Measurements from ENCODE around the gene CCDC12.

Gene CCDC12

GRCh38 chr3:46955157-46955556 is 21.4 kb downstream of the CCDC12 start:
- no peak for DNase-seq

DNA sequence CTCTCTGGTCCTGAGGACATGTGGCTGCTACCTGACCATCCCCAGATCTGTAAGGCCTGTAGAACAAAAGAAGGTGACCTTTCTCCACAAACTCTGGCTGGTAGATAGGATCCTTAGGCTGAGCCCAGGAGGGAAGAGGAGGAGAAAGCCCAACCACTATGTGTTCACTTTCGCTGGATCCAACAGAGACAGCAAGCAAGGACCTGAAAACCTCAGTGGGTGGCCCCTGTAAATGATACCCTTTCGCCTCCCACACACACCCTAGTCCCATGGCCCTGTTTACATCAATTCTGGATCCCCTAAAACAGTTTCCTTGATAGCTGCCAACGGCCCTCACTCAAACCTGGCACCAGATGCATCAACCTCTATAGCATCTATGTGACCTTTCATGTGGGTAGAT is 22.4 kb downstream of the CCDC12 start:
- no peak for DNase-seq

DNA sequence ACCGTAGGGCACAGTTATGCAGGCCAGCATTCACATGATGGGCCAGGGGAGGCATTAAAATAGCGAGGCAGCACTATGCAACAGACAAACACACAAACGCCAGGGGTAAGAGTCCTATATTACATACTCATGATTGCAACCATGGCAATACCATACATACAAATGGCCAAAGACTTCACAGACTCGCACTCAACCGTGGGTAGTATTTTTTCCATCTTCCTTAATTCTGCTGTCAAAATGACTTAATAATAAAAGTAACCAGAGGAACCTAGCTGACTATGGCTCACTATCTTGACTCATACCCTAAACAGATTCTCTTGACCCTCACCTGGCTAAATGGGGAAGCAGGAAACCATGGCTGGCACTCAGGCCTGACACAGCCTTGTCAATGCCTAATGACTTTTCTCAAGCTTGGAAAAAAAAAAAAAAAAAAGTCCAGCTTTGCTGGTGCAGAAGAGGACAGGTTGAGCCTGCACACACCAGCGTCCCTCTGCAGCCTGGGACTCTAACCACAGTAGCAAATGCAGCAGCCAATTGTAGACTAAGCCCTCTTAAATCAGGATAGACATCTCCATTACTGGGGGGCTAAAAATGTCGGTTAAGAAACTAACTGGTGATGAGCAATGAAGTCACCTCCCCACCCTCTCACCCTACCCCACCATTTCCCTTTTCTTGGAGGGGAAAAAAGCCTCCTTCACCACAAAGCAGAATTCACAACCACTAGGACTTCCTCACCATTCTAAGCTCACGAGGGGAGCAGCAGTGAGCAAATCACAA is 23.1 kb downstream of the CCDC12 start:
- DNase-seq: no peak

DNA sequence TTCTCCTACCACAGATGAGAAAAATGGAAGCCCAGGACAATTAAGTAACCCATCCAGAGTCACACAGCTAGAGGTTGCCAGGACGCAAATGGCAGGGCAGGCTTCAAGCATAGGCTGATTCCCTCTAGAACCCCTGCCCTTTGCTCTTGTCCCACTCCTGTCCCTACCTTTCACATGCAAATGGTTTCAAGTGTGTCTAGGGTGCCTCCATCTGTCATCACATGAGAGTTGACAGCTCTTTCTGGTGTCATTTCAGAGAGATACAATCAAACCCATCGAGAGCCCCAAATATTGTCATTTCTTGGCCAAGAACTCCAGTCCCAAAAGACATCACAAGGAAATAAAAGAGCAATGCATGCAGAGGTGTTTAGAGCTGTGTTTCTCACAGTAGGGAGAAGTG is 23.7 kb downstream of the CCDC12 start:
- DNase-seq: no peak

DNA sequence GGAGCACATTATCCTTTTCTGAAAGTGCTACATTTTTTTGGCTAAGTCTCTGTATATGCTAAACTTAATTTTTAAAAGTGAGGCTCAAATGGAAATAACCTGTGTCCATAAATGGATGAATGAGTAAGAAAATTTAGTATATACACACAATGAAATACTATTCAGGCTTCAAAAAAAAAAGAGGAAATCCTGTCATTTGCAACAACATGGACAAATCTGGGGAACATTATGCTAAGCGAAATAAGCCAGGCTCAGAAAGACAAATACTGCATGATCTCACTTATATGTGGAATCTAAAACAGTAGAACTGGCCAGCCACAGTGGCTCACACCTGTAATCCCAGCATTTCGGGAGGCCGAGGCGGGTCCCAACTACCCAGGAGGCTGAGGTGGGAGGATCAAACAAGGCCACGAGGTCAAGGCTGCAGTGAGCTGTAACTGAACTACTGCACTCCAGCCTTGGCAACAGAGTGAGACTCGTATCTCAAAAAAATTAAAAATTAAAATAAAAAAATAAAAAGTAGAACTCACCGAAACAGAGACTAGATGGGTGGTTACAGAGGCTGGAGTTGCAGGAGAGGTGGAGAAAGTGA is 25.8 kb downstream of the CCDC12 start:
- DNase-seq: no peak

DNA sequence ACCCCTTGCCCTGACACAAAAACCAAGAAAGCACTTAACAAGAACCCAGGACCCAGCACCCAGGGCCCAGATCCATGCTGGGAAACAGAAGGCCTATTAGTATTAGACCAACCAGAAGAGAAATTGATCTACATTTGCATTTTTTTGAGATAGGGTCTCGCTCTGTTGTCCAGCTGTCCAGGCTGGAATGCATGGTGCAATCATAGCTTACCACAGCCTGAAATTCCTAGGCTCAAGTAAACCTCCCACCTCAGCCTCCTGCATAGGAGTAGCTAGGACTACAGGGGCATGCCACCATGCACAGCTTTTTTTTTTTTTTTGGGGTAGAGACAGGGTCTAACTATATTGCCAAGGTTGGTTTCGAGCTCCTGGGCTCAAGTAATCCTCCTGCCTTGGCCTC is 26.4 kb downstream of the CCDC12 start:
- DNase-seq: no peak

GRCh38 chr3:46948830-46949671 is 27.5 kb downstream of the CCDC12 start:
- no peak for DNase-seq

GRCh38 chr3:46947981-46948791 is 28.4 kb downstream of the CCDC12 start:
- DNase-seq: peak; percentile 66

GRCh38 chr3:46947546-46947901 is 29.0 kb downstream of the CCDC12 start:
- no peak for DNase-seq

GRCh38 chr3:46946856-46947545 is 29.5 kb downstream of the CCDC12 start:
- DNase-seq: peak; percentile 69

DNA sequence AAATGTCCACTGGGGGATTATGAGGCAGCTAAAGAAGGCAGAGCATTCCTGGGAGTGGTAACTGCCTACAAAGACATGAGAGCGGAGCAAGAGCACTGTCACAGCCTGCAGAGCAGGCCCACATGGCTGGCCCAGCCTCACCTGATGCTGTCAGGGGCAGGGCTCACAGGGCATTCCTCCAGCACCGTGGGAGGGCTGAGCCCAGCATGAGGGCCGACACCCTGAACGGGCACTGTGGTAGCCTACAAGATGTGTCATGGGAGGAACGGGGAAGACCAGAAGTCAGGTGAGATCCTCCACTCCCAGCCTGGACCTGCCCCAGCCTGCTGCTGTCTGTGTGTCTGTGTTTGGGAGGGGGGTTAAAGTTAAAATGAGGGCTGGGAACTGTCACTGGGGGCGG is 30.1 kb downstream of the CCDC12 start:
- no peak for DNase-seq

DNA sequence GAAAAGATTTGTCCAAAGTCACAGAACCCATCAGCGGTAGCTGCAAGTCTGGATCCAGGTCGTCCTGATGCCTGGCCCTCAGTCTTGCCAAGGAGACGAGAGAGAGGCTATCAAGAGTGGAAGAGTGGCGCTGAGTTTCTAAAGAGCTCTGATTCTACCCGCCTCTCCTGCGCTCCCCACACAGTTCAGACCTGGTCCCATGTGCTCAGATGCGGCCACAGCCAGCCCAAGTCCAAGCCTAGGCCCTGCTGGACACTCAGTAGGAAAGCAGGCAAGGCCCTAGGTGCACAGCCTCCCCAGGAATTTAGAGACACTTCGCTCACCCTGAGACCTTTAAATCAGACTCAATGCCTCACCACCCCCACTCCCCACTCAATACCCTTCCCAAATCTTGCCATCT is 32.4 kb downstream of the CCDC12 start:
- no peak for DNase-seq

DNA sequence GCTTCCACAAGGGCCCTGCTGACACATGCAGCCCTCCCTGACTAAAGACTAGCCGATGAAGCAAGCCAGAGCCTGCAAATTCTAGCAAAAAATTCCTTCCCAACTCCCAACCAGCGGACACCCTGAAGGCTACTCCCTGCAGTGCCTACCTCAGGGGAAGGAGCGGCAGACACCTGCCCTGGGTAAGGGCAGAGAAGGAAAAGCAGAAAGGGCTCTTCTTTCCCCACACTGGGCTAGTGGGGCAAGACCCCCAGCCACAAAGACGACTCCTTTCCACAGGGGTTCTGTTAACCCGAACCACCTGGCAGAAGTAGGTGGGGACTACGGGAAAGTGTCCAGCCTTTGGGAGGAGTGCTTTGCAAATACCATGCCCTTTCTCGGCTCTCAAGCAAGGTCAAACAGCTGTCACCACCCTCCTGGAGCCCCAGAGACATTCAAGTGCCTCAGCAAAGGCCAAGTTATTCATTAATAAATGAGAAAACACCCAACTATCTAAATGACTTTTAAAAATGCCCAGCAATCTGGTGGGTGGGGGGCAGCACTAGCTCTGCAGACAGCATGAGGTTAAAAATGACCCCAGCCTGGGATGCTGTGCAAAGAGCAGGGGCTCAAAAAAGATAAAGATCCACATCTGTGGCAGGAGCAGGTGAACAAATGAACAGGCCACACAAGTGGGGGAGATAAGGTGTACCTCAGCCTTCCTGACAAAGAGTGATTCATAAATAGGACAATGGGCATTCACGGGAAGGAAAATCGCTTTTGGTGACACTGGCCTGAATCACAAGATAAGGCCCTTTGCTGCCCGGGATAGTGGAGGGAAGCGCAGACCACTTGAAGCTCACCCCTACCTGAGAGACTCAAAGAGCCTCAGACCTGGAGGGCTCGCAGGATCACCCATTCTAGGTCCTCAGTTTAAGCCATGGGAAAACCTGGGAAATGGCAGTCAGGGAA is 33.0 kb downstream of the CCDC12 start:
- DNase-seq: no peak

DNA sequence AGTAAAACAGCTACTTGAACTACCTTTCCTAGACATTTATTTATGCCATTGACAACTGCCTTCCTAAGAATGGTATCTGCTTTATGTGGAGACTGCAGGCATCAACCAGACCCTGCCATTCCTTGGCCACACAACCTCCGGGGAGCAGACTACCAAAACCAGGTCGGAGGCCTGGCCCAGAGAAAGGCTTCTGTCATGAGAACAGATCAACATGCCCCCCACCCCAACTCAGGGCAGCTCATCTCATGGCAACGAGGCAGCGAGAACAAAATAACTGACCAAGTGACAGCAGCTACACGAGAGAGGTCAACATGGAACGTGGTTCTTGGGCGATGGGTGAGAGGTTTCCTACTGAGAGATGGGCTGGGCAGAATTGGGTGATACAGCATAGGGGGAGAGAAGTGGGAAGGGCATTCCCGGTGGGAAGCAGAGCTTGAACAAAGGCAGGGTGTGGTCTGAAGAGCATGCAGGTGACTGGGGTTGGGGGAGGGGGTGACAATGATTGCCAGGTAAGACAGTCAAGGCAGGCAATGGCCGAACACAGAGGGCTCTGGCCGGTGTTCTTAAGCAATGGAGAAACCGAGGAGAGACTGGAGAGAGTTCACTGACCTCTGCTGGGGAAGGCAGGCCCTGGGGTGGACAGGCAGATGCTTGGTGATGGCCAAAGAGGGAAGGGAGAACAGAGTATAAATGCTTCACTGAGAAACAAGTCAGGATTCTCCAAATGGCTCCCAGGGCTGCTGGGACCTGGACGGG is 33.9 kb downstream of the CCDC12 start:
- no peak for DNase-seq

DNA sequence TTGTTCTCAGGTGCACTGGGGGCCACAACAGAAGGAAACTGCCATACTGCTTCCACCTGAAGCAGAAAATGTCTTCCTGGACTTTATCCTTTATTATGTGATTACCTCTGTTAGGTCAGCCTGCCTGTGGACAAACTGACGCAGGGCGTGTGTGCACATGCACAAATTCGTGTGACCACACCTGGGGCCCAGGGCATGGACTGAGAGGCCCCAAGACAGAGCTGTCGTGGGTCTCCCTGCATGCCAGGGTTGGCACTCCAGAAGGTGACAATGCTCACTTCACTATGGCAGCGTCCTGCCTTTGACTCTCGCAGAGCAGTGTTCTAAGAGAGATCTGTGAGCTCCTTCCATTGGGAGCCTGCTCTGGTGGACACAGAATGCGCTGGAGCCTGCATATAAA is 34.5 kb downstream of the CCDC12 start:
- no peak for DNase-seq

GRCh38 chr3:46939578-46940445 is 36.7 kb downstream of the CCDC12 start:
- DNase-seq: no peak

DNA sequence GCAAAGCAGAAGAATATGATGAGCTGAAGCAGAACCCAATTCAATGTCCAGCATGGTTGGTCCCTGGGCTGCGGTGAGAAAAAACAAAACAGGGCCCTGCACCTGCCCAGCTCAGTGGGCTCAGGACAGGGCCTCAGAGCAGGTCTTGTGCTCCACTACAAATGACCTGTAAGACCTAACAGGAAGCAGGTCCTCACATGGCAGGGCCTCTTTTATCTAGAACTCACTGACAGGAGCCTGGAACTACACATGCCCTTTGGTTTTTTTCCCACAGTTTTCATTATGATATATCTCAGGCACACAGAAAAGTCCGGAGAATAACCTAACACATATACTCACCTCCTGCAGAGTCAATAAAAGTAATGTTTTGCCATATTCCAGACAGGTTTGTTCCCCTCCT is 38.4 kb downstream of the CCDC12 start:
- no peak for DNase-seq

DNA sequence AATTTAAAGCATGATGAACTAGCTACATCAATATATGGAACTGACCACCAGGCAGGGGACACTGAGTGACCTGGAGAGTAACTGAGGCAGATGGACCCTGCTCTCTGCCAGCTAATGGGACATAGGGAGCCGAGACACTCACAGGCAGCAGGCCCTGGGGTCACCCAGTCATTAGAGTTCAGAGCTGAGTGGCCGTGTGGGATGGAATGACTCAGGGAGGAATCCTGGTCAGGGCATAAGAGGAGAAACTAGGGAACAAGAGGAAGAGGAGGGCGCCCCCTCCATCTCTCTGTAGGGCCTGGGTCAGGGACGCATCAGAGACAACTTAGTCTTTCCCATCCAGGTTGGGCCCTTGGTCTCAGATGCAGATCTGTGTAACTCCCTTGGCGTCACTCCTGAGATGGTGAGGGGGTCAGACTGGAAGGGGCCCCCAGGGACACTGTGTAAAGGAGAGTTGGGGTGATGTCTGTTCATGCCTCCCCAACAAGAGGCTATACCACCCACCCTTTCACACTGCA is 39.8 kb downstream of the CCDC12 start:
- DNase-seq: no peak

DNA sequence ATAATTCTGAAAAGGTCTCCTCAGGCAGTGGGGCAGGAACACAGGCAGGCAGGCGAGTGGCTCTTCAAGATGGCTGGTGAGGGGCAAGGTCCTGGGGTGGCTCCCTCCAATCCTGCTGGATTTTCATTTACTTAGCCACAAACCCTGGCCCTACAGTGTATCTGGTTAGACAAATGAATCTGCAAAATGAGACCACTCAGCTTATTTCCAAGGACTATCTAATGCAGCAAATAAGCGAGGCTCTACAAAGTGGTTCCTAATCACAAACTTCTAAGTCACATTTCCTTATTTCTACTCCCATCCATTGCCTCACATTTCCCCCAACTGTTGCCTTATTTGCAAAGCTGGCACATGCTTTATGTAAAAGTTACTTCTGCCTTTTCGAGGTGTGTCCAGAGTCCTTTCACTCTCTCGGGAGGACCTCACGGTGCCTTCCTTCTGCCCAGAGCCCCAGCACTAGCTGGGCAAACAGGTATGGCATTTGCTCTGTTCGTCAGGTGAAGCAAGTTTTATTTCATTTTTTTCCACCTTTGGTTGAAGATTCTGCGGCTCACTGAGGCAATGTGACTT is 40.5 kb downstream of the CCDC12 start:
- no peak for DNase-seq
